K562 (cell line): ENCODE results near the gene HPS1. TPM values are rescaled to one million over a fixed set of nuclear protein-coding genes. Genes with fewer than 3 reads are reported as not detected.

Experiments used
- ADNP ChIP-seq: fragments of 200-800 bp; sonication (Bioruptor generic); IDR thresholded peaks from 2 replicates; pipeline ENCODE4 v1.6.1; 2016; ENCODE audit warnings: missing genetic modification characterization, missing compliant biosample characterization
- AFF4 ChIP-seq: sonication (generic); formaldehyde crosslinking; IDR thresholded peaks from 2 replicates; pipeline ENCODE4 v1.8.0; 2023; ENCODE audit warnings: mild to moderate bottlenecking, missing genetic modification reagents
- ARID3A ChIP-seq: IDR thresholded peaks from 2 replicates; pipeline ENCODE4 v1.6.1; 2012; ENCODE audit warnings: low read depth, low read length, improper control_type of control experiment, borderline replicate concordance
- BRD9 ChIP-seq: fragments of 450-650 bp; IDR thresholded peaks from 2 replicates; pipeline ENCODE4 v1.6.1; 2018; ENCODE audit warnings: low read depth; ENCODE audit not compliant: partially characterized antibody
- FOSL1 ChIP-seq: fragments of 200-800 bp; sonication (Bioruptor generic); conservative IDR thresholded peaks from 2 replicates; pipeline ENCODE4 v1.6.1; 2016; ENCODE audit warnings: missing genetic modification characterization, missing compliant biosample characterization
- NR3C1 ChIP-seq: sonication (generic); formaldehyde crosslinking; IDR thresholded peaks from 2 replicates; pipeline ENCODE4 v1.8.1; 2022; ENCODE audit warnings: missing genetic modification reagents
- PCBP2 ChIP-seq: fragments of 200-400 bp; formaldehyde crosslinking; IDR thresholded peaks from 2 replicates; pipeline ENCODE4 v1.6.1; 2018; ENCODE audit warnings: low read length, low read depth, mild to moderate bottlenecking, moderate library complexity; ENCODE audit not compliant: poor library complexity, severe bottlenecking
- POLR2AphosphoS5 ChIP-seq: IDR thresholded peaks from 2 replicates; pipeline ENCODE4 v1.6.1; 2011; ENCODE audit warnings: mild to moderate bottlenecking, low read depth, low read length, moderate library complexity; ENCODE audit not compliant: control insufficient read depth, insufficient read depth
- POLR2B ChIP-seq: fragments of 450-650 bp; IDR thresholded peaks from 2 replicates; pipeline ENCODE4 v1.6.1; 2018; ENCODE audit warnings: low read depth; ENCODE audit not compliant: partially characterized antibody
- RBM17 ChIP-seq: fragments of 200-400 bp; formaldehyde crosslinking; IDR thresholded peaks from 2 replicates; pipeline ENCODE4 v1.6.1; 2017; ENCODE audit warnings: low read depth, mild to moderate bottlenecking, low read length, borderline replicate concordance
- SIX5 ChIP-seq, 2 experiments: IDR thresholded peaks; 2 replicates each; pipeline ENCODE4 v1.6.1; 2011; ENCODE audit warnings: low read length in 2 of 2, borderline replicate concordance in 1 of 2, low read depth in 1 of 2, mild to moderate bottlenecking in 1 of 2, moderate library complexity in 1 of 2; ENCODE audit not compliant: insufficient read depth in 1 of 2
- ZBTB17 ChIP-seq: fragments of 450-650 bp; formaldehyde crosslinking; IDR thresholded peaks from 2 replicates; pipeline ENCODE4 v1.4.0; 2020; ENCODE audit warnings: mild to moderate bottlenecking
- ZKSCAN1 ChIP-seq: fragments of 150-350 bp; IDR thresholded peaks from 2 replicates; pipeline ENCODE4 v1.6.1; 2016; ENCODE audit warnings: low read depth, low read length
- ZNF707 ChIP-seq: fragments of 250-450 bp; sonication (Bioruptor Pico); conservative IDR thresholded peaks from 2 replicates; pipeline ENCODE4 v1.8.0; 2022; ENCODE audit warnings: inconsistent platforms, mild to moderate bottlenecking, moderate library complexity
- polyA plus RNA-seq, 8 experiments: library from polyadenylated mRNA; depleted of rRNA in 4 of 8; stranded (reverse) in 5 of 8; unstranded in 3 of 8; fragments of >200 nt; fragmentation: Nextera tagmentation in 2 of 8; fragmentation: Illumina TruSeq in 1 of 8; extraction: Ambion mirVana in 2 of 8; extraction: Trizol in 1 of 8; gene quantifications; 2 replicates each; pipeline versions ENCODE4 v1.2.1 to v1.2.3, GENCODE V29; 2011 to 2014; ENCODE audit warnings: inconsistent platforms in 1 of 8, missing spikeins in 1 of 8
- total RNA-seq, 7 experiments: library from RNA; depleted of rRNA in 6 of 7; stranded (reverse); fragments of >200 nt in 6 of 7; fragmentation: Illumina TruSeq in 2 of 7; extraction: Trizol in 2 of 7; gene quantifications; 2 replicates each; pipeline versions ENCODE4 v1.2.1 to v1.2.3, GENCODE V29; 2011 to 2021; ENCODE audit warnings: low replicate concordance in 1 of 7

HPS1 gene
- total and polyA plus RNA-seq, 9 of the 15 experiments (the other 6 are each of a cell fraction or from before 2014, with no cell fraction given): 18.1 to 43.6 (median 26.3) TPM

- TF ChIP-seq PCBP2: no peak
- TF ChIP-seq POLR2B: peak; percentile 38
- no peak for TF ChIP-seq ZNF707 (CRISPR knock-in tag)
- no peak for TF ChIP-seq POLR2AphosphoS5
- peak; percentile 8; the same call in 1 of the 2 replicates for TF ChIP-seq ARID3A
- no peak for TF ChIP-seq RBM17
- no peak for TF ChIP-seq NR3C1 (CRISPR knock-in tag)
- TF ChIP-seq ADNP (tag): no peak
- TF ChIP-seq BRD9: peak; percentile 18
- TF ChIP-seq AFF4 (CRISPR knock-in tag): 0 out of 2 replicates have a peak, but pooled peaks have one; percentile 59
- TF ChIP-seq ZKSCAN1: no peak
- peak; percentile 66 for TF ChIP-seq FOSL1 (tag)
- TF ChIP-seq SIX5 (IDR thresholded peaks at IDR 0.05; ENCODE audit: borderline replicate concordance in 1 of 2, insufficient read depth in 1 of 2, low read depth in 1 of 2, low read length in 2 of 2): no peak
- TF ChIP-seq ZBTB17 (CRISPR knock-in tag): no peak
These were observed 20.2 kb upstream of the HPS1 start (continued) for GRCh38 chr10:98466861-98467505.
